DOHH2 (cell line): ENCODE measurements around the gene RAB11B.

Source experiments
- H3F3A ChIP-seq: fragments of 200-600 bp; sonication (generic), shearing (Covaris generic); 2 replicates; pipeline ENCODE4 v1.6.0; 2016; ENCODE audit warnings: antibody characterized with exemption, mild to moderate bottlenecking; ENCODE audit not compliant: control insufficient read depth, insufficient read depth
- H3K27ac ChIP-seq: fragments of 200-600 bp; sonication (generic); 2 replicates; pipeline ENCODE4 v1.5.1; 2014; ENCODE audit warnings: low read depth, mild to moderate bottlenecking, low read length, moderate library complexity
- H3K27me3 ChIP-seq: fragments of 200-600 bp; sonication (generic); 2 replicates; pipeline ENCODE4 v1.6.1; 2014; ENCODE audit warnings: mild to moderate bottlenecking, low read length, mixed read lengths; ENCODE audit not compliant: control insufficient read depth
- H3K36me3 ChIP-seq: fragments of 200-600 bp; sonication (generic); 2 replicates; pipeline ENCODE4 v1.6.1; 2014; ENCODE audit warnings: mild to moderate bottlenecking, low read length, moderate library complexity, mixed read lengths; ENCODE audit not compliant: control insufficient read depth
- H3K4me1 ChIP-seq: fragments of 200-600 bp; sonication (generic); 2 replicates; pipeline ENCODE4 v1.6.1; 2014; ENCODE audit warnings: mild to moderate bottlenecking, low read length, mixed read lengths; ENCODE audit not compliant: control insufficient read depth
- H3K4me2 ChIP-seq: fragments of 200-600 bp; sonication (generic); 2 replicates; pipeline ENCODE4 v1.6.0; 2014; ENCODE audit warnings: mild to moderate bottlenecking, low read length, moderate library complexity
- H3K4me3 ChIP-seq: fragments of 200-600 bp; sonication (generic); 2 replicates; pipeline ENCODE4 v1.5.1; 2014; ENCODE audit warnings: mild to moderate bottlenecking, low read length, mixed read lengths
- H3K79me2 ChIP-seq: fragments of 200-600 bp; sonication (generic); 2 replicates; pipeline ENCODE4 v1.6.1; 2014; ENCODE audit warnings: mild to moderate bottlenecking, low read length, mixed read lengths; ENCODE audit not compliant: control insufficient read depth
- H3K9me2 ChIP-seq: fragments of 200-600 bp; sonication (generic); replicated peaks from 2 replicates; pipeline ENCODE4 v1.6.1; 2014; ENCODE audit warnings: mild to moderate bottlenecking, low read length, mixed read lengths; ENCODE audit not compliant: control insufficient read depth
- H3K9me3 ChIP-seq: fragments of 200-600 bp; sonication (generic); 2 replicates; pipeline ENCODE4 v1.6.1; 2014; ENCODE audit warnings: antibody characterized with exemption, low read length, mixed read lengths; ENCODE audit not compliant: control insufficient read depth, insufficient read depth
- H4K20me1 ChIP-seq: fragments of 200-600 bp; sonication (generic); 2 replicates; pipeline ENCODE4 v1.6.0; 2014; ENCODE audit warnings: low read depth, mild to moderate bottlenecking, antibody characterized with exemption, low read length, moderate library complexity; ENCODE audit not compliant: control insufficient read depth, insufficient read depth
- EZH2phosphoT487 ChIP-seq: fragments of 200-600 bp; sonication (generic); IDR thresholded peaks from 2 replicates; pipeline ENCODE4 v1.6.1; 2017; ENCODE audit warnings: borderline replicate concordance, mild to moderate bottlenecking, antibody characterized with exemption, low read length, moderate library complexity, mixed read lengths
- TF ChIP-seq, protein P1 (sequence below): fragments of 200-600 bp; sonication (generic); IDR thresholded peaks from one replicate; pipeline ENCODE4 v1.5.1; 2014; ENCODE audit warnings: antibody characterized with exemption, mild to moderate bottlenecking, low read depth, low read length; ENCODE audit not compliant: poor library complexity, severe bottlenecking

Gene RAB11B

DNA sequence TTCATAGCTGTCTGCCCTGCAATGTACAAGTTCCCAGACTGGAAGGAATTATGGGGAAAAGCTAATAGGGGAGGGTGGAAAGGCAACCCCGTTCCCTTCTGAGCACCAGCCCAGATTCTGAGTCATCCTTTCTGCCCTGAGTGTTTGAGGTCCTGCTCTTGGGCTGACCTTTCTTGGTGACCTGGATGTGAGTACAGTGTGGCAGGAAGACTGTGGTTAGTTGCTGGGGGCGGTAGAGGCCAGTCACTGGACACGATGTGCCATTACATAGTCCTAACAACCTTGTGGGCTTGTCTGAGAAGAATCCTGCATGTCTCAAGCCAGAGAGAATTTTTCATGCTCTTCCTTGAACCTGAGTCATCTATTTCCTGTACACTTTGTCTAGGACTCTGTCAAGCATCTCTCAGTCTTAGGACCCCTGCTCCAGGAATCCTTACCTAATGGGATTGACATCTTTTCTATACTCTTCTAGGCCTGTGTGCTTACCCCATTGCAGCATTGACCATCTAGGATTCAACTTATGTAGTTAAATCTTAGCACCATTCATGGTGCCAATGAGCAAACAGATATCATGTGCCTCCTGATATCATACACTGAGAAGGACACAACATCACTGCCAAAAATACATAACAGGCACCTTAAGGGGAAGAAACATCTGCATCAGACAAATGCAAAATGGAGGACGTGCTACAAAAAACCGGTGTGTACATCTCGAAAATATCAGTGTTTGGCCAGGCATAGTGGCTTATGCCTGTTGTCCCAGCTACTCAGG, 34.3 kb upstream of the RAB11B start:
- Histone ChIP-seq H3F3A (no peaks in the 10 kb centered on the region), H3K27ac (no peak overlapping the region)

GRCh38 chr19:8357007-8357521, 33.1 kb upstream of the RAB11B start:
- no peaks in the 10 kb centered on the region for H3K36me3 ChIP-seq
- no peaks in the 10 kb centered on the region for H3K79me2 ChIP-seq
- H4K20me1 ChIP-seq: no peaks in the 10 kb centered on the region
- no peak overlapping the region for H3K4me2 ChIP-seq
- no peaks in the 10 kb centered on the region for H3K4me1 ChIP-seq
- no peaks in the 10 kb centered on the region for H3K9me3 ChIP-seq
- H3K9me2 ChIP-seq: no peaks in the 10 kb centered on the region
- H3K27me3 ChIP-seq: peaks cover 7% of the 10 kb centered on the region; the same call in 1 of the 2 replicates
- H3F3A ChIP-seq: no peaks in the 10 kb centered on the region
- H3K27ac ChIP-seq: no peak overlapping the region
- no peak overlapping the region for H3K4me3 ChIP-seq
- TF ChIP-seq EZH2phosphoT487: no peak
- TF ChIP-seq, protein P1, sequence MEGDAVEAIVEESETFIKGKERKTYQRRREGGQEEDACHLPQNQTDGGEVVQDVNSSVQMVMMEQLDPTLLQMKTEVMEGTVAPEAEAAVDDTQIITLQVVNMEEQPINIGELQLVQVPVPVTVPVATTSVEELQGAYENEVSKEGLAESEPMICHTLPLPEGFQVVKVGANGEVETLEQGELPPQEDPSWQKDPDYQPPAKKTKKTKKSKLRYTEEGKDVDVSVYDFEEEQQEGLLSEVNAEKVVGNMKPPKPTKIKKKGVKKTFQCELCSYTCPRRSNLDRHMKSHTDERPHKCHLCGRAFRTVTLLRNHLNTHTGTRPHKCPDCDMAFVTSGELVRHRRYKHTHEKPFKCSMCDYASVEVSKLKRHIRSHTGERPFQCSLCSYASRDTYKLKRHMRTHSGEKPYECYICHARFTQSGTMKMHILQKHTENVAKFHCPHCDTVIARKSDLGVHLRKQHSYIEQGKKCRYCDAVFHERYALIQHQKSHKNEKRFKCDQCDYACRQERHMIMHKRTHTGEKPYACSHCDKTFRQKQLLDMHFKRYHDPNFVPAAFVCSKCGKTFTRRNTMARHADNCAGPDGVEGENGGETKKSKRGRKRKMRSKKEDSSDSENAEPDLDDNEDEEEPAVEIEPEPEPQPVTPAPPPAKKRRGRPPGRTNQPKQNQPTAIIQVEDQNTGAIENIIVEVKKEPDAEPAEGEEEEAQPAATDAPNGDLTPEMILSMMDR: no peak

More for the DNA sequence above, 34.3 kb upstream of the RAB11B start:
- Histone ChIP-seq H3K9me2 (no peaks in the 10 kb centered on the region), H3K27me3 (peaks cover 11% of the 10 kb centered on the region), H3K79me2 (no peaks in the 10 kb centered on the region), H3K4me3 (no peak overlapping the region), H3K4me1 (no peaks in the 10 kb centered on the region), H4K20me1 (no peaks in the 10 kb centered on the region), H3K4me2 (no peak overlapping the region), H3K36me3 (no peaks in the 10 kb centered on the region), H3K9me3 (no peaks in the 10 kb centered on the region)
- TF ChIP-seq, protein P1: no peak
- TF ChIP-seq EZH2phosphoT487: no peak

DNA sequence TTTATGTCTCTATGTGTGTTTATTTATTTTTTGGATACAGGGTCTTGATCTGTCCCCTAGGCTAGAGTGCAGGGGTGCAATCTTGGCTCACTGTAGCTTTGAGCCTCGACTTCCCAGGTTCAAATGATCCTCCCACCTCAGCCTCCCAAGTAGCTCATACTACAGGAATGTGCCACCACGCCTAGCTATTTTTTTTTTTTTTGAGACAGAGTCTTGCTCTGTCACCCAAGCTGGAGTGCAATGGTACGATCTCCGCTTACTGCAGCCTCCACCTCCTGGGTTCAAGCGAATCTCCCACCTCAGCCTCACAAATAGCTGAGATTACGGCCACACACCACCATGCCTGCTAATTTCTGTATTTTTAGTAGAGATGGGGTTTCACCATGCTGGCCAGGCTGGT, 31.2 kb upstream of the RAB11B start:
- Histone ChIP-seq H3K4me1 (no peaks in the 10 kb centered on the region), H3K9me3 (no peaks in the 10 kb centered on the region), H3K27ac (no peak overlapping the region), H3K4me3 (no peak overlapping the region), H3F3A (no peaks in the 10 kb centered on the region), H3K27me3 (peaks cover 18% of the 10 kb centered on the region), H3K79me2 (no peaks in the 10 kb centered on the region), H4K20me1 (no peaks in the 10 kb centered on the region), H3K4me2 (no peak overlapping the region), H3K36me3 (no peaks in the 10 kb centered on the region), H3K9me2 (no peaks in the 10 kb centered on the region)
- TF ChIP-seq, protein P1: no peak
- no peak for TF ChIP-seq EZH2phosphoT487
